ENCODE measurements around the gene FNBP1. TPM values are rescaled to one million over a fixed set of nuclear protein-coding genes. Genes with fewer than 3 reads are reported as not detected.
"Not testable (repeated sequence)": the region's sequence is repeated elsewhere in the genome, so short reads cannot be mapped to it uniquely, and the experiment has no call there.

Gene FNBP1
- total and polyA plus RNA-seq, 7 experiments from 2014 or later = 138 to 207 (median 166) TPM

GRCh38 chr9:129991139-129991538 is 51.9 kb downstream of the FNBP1 start:
- H3K27ac Mint-ChIP-seq = peak overlapping the region; percentile 84 to 98 (median 95)
- not testable (repeated sequence) for H3K9me3 Mint-ChIP-seq; H3K27me3 Mint-ChIP-seq; H3K27me3 ChIP-seq (ENCODE audit: control insufficient read depth in 2 of 2, insufficient read depth in 2 of 2, low read length in 2 of 2); H3K9me3 ChIP-seq (ENCODE audit: control insufficient read depth in 2 of 3, low read length in 3 of 3); DNase-seq; H3K4me3 ChIP-seq (ENCODE audit: low read length); H3K36me3 ChIP-seq (ENCODE audit: control insufficient read depth in 2 of 3, insufficient read depth in 3 of 3, low read length in 3 of 3); ATAC-seq
- peak overlapping the region in 7 of 10 donors; percentile 6 to 85 (median 62) for H3K4me3 Mint-ChIP-seq
- intact Hi-C loops (cut with micrococcal nuclease) = loop anchor here (2.0 kb wide), 4 partner anchors 16 to 46 kb away; no protein-coding TSS in a partner anchor
- ChIA-PET POLR2A (interaction anchor here (2.4 kb wide), 1 partner anchor 29 kb away, joined by 7 read pairs; no protein-coding TSS in a partner anchor), CTCF (interaction anchor here (1.0 kb wide), 1 partner anchor 27 kb away, joined by 3 read pairs; no protein-coding TSS in a partner anchor)
- peak overlapping the region; percentile 76 for H3K27ac ChIP-seq (ENCODE audit: low read depth, low read length)
- H3K4me1 ChIP-seq (ENCODE audit: control insufficient read depth in 2 of 2, insufficient read depth in 2 of 2, low read length in 2 of 2) = peaks cover 51 to 52% of the 10 kb centered on the region in 2 donors
- H3K4me1 Mint-ChIP-seq = peaks cover 55 to 85% (median 73%) of the 10 kb centered on the region in 7 donors
- H3K36me3 Mint-ChIP-seq = peaks cover 5 to 30% (median 20%) of the 10 kb centered on the region in 5 donors

GRCh38 chr9:129990269-129991010 is 52.5 kb downstream of the FNBP1 start:
- CTCF ChIA-PET = interaction anchor here (1.0 kb wide), 1 partner anchor 26 kb away, joined by 3 read pairs; no protein-coding TSS in a partner anchor
- DNase-seq (peak in 7 of 9 donors; percentile 30 to 63 (median 58)), ATAC-seq (peak; percentile 87)
- peaks cover 0 to 6% (median 0%) of the 10 kb centered on the region in 3 experiments for H3K36me3 ChIP-seq (ENCODE audit: control insufficient read depth in 2 of 3, insufficient read depth in 3 of 3, low read length in 3 of 3)
- no peaks in the 10 kb centered on the region for H3K27me3 ChIP-seq (ENCODE audit: control insufficient read depth in 2 of 2, insufficient read depth in 2 of 2, low read length in 2 of 2)
- Mint-ChIP-seq H3K9me3 (peaks cover 0 to 1% (median 0%) of the 10 kb centered on the region in 11 donors), H3K36me3 (peaks cover 5 to 28% (median 22%) of the 10 kb centered on the region in 5 donors), H3K4me3 (peak overlapping the region; percentile 42 to 89 (median 80)), H3K4me1 (peaks cover 51 to 81% (median 70%) of the 10 kb centered on the region in 7 donors), H3K27ac (peak overlapping the region; percentile 84 to 98 (median 95)), H3K27me3 (no peaks in the 10 kb centered on the region)
- H3K4me3 ChIP-seq (ENCODE audit: low read length) = peak overlapping the region; percentile 2
- peak overlapping the region; percentile 76 for H3K27ac ChIP-seq (ENCODE audit: low read depth, low read length)
- POLR2A ChIA-PET = interaction anchor here (0.5 to 2.4 kb wide), 5 partner anchors 23 to 154 kb away, joined by 3 to 7 read pairs (median 3); no protein-coding TSS in a partner anchor
- intact Hi-C loops (cut with micrococcal nuclease) = loop anchor here (1.0 to 2.0 kb wide), 5 partner anchors 16 to 50 kb away; no protein-coding TSS in a partner anchor
- H3K9me3 ChIP-seq (ENCODE audit: control insufficient read depth in 2 of 3, low read length in 3 of 3) = no peaks in the 10 kb centered on the region
- H3K4me1 ChIP-seq (ENCODE audit: control insufficient read depth in 2 of 2, insufficient read depth in 2 of 2, low read length in 2 of 2) = peaks cover 44 to 45% of the 10 kb centered on the region in 2 donors

GRCh38 chr9:129989740-129990139 is 53.2 kb downstream of the FNBP1 start:
- no peaks in the 10 kb centered on the region for H3K27me3 Mint-ChIP-seq
- peaks cover 5 to 32% (median 25%) of the 10 kb centered on the region in 5 donors for H3K36me3 Mint-ChIP-seq
- peaks cover 0 to 6% (median 0%) of the 10 kb centered on the region in 3 experiments for H3K36me3 ChIP-seq (ENCODE audit: control insufficient read depth in 2 of 3, insufficient read depth in 3 of 3, low read length in 3 of 3)
- no peak for DNase-seq
- ChIA-PET CTCF (interaction anchor here (0.5 kb wide), 1 partner anchor 48 kb away, joined by 3 read pairs; no protein-coding TSS in a partner anchor), POLR2A (interaction anchor here (0.5 to 2.4 kb wide), 7 partner anchors 12 to 153 kb away, joined by 3 to 7 read pairs (median 3); no protein-coding TSS in a partner anchor)
- no peak overlapping the region for H3K4me3 ChIP-seq (ENCODE audit: low read length)
- H3K4me1 Mint-ChIP-seq = peaks cover 49 to 81% (median 70%) of the 10 kb centered on the region in 7 donors
- no peaks in the 10 kb centered on the region for H3K27me3 ChIP-seq (ENCODE audit: control insufficient read depth in 2 of 2, insufficient read depth in 2 of 2, low read length in 2 of 2)
- H3K4me1 ChIP-seq (ENCODE audit: control insufficient read depth in 2 of 2, insufficient read depth in 2 of 2, low read length in 2 of 2) = peaks cover 43 to 44% of the 10 kb centered on the region in 2 donors
- H3K4me3 Mint-ChIP-seq = peak overlapping the region in 9 of 10 donors; percentile 21 to 85 (median 48)
- intact Hi-C loops (cut with micrococcal nuclease) = loop anchor here (1.0 to 2.0 kb wide), 5 partner anchors 17 to 51 kb away; no protein-coding TSS in a partner anchor
- H3K9me3 Mint-ChIP-seq = peaks cover 0 to 2% (median 0%) of the 10 kb centered on the region in 11 donors
- H3K27ac ChIP-seq (ENCODE audit: low read depth, low read length) = peak overlapping the region; percentile 76
- H3K9me3 ChIP-seq (ENCODE audit: control insufficient read depth in 2 of 3, low read length in 3 of 3) = no peaks in the 10 kb centered on the region
- H3K27ac Mint-ChIP-seq = peak overlapping the region; percentile 54 to 98 (median 92)
- no peak for ATAC-seq

- ChIA-PET CTCF (interaction anchor here (0.5 kb wide), 1 partner anchor 49 kb away, joined by 3 read pairs; no protein-coding TSS in a partner anchor), POLR2A (interaction anchor here (0.6 to 2.4 kb wide), 5 partner anchors 11 to 119 kb away, joined by 3 to 7 read pairs (median 4); no protein-coding TSS in a partner anchor)
- Histone ChIP-seq H3K4me3 (ENCODE audit: low read length) (no peak overlapping the region), H3K27me3 (ENCODE audit: control insufficient read depth in 2 of 2, insufficient read depth in 2 of 2, low read length in 2 of 2) (no peaks in the 10 kb centered on the region), H3K4me1 (ENCODE audit: control insufficient read depth in 2 of 2, insufficient read depth in 2 of 2, low read length in 2 of 2) (peaks cover 46 to 47% of the 10 kb centered on the region in 2 donors), H3K36me3 (ENCODE audit: control insufficient read depth in 2 of 3, insufficient read depth in 3 of 3, low read length in 3 of 3) (peaks cover 0 to 6% (median 0%) of the 10 kb centered on the region in 3 experiments), H3K27ac (ENCODE audit: low read depth, low read length) (peak overlapping the region; percentile 76), H3K9me3 (ENCODE audit: control insufficient read depth in 2 of 3, low read length in 3 of 3) (no peaks in the 10 kb centered on the region)
- H3K27me3 Mint-ChIP-seq = no peaks in the 10 kb centered on the region
- no peak for DNase-seq
- H3K27ac Mint-ChIP-seq = peak overlapping the region; percentile 54 to 98 (median 92)
- intact Hi-C loops (cut with micrococcal nuclease) = no loop called here
- H3K36me3 Mint-ChIP-seq = peaks cover 5 to 32% (median 27%) of the 10 kb centered on the region in 5 donors
- peaks cover 49 to 83% (median 73%) of the 10 kb centered on the region in 7 donors for H3K4me1 Mint-ChIP-seq
- H3K9me3 Mint-ChIP-seq = peaks cover 0 to 2% (median 0%) of the 10 kb centered on the region in 11 donors
- peak overlapping the region; percentile 18 to 85 (median 48) for H3K4me3 Mint-ChIP-seq
- ATAC-seq = no peak
Measured at GRCh38 chr9:129989362-129989708, 53.7 kb downstream of the FNBP1 start.

- Mint-ChIP-seq H3K4me3 (peak overlapping the region; percentile 18 to 85 (median 48)), H3K9me3 (peaks cover 0 to 2% (median 0%) of the 10 kb centered on the region in 11 donors), H3K27me3 (no peaks in the 10 kb centered on the region), H3K4me1 (peaks cover 44 to 83% (median 73%) of the 10 kb centered on the region in 7 donors), H3K27ac (peak overlapping the region; percentile 54 to 98 (median 92)), H3K36me3 (peaks cover under 1 to 28% (median 22%) of the 10 kb centered on the region in 5 donors)
- Histone ChIP-seq H3K36me3 (ENCODE audit: control insufficient read depth in 2 of 3, insufficient read depth in 3 of 3, low read length in 3 of 3) (peaks cover 0 to 1% (median 0%) of the 10 kb centered on the region in 3 experiments), H3K9me3 (ENCODE audit: control insufficient read depth in 2 of 3, low read length in 3 of 3) (no peaks in the 10 kb centered on the region), H3K27me3 (ENCODE audit: control insufficient read depth in 2 of 2, insufficient read depth in 2 of 2, low read length in 2 of 2) (no peaks in the 10 kb centered on the region), H3K4me3 (ENCODE audit: low read length) (no peak overlapping the region), H3K4me1 (ENCODE audit: control insufficient read depth in 2 of 2, insufficient read depth in 2 of 2, low read length in 2 of 2) (peaks cover 43 to 48% of the 10 kb centered on the region in 2 donors), H3K27ac (ENCODE audit: low read depth, low read length) (peak overlapping the region; percentile 76)
- DNase-seq (peak in 4 of 9 donors; percentile 25 to 58 (median 29)), ATAC-seq (peak; percentile 67)
- ChIA-PET CTCF (no interaction called here), POLR2A (interaction anchor here (0.6 to 2.4 kb wide), 5 partner anchors 11 to 118 kb away, joined by 3 to 7 read pairs (median 4); no protein-coding TSS in a partner anchor)
- intact Hi-C loops (cut with micrococcal nuclease) = no loop called here
Measured at GRCh38 chr9:129988607-129989361, 54.2 kb downstream of the FNBP1 start.

Measured in naive thymus-derived CD4-positive, alpha-beta T cell (primary cell).